HepG2 (cell line): ENCODE data around the gene PPP2R5E. TPM values are rescaled to one million over a fixed set of nuclear protein-coding genes. Genes with fewer than 3 reads are reported as not detected.
A peak's percentile ranks its signal among the peaks of the same experiment; 100 is the strongest.

Source experiments
- ATM ChIP-seq: fragments of 450-650 bp; IDR thresholded peaks from 2 replicates; pipeline ENCODE4 v1.7.1; 2017; ENCODE audit warnings: mild to moderate bottlenecking, borderline replicate concordance
- ELF1 ChIP-seq: sonication (generic); formaldehyde crosslinking; IDR thresholded peaks from 2 replicates; pipeline ENCODE4 v1.4.0; 2020; ENCODE audit warnings: missing genetic modification reagents
- HBP1 ChIP-seq: IDR thresholded peaks from 2 replicates; pipeline ENCODE4 v1.6.1; 2016; ENCODE audit warnings: low read depth, control low read depth
- HOMEZ ChIP-seq: IDR thresholded peaks from 2 replicates; pipeline ENCODE4 v1.6.1; 2016; ENCODE audit warnings: low read depth
- JDP2 ChIP-seq: sonication (generic); formaldehyde crosslinking; IDR thresholded peaks from 2 replicates; pipeline ENCODE4 v1.8.1; 2022; ENCODE audit warnings: missing genetic modification reagents, borderline replicate concordance
- NCOA2 ChIP-seq: sonication (generic); formaldehyde crosslinking; IDR thresholded peaks from 2 replicates; pipeline ENCODE4 v1.8.0; 2022; ENCODE audit warnings: inconsistent platforms
- PATZ1 ChIP-seq: sonication (generic); formaldehyde crosslinking; IDR thresholded peaks from 2 replicates; pipeline ENCODE4 v1.4.0; 2020; ENCODE audit warnings: missing genetic modification reagents
- RBAK ChIP-seq: sonication (generic); formaldehyde crosslinking; IDR thresholded peaks from 2 replicates; pipeline ENCODE4 v1.5.1; 2020; ENCODE audit warnings: mild to moderate bottlenecking, missing genetic modification reagents
- SATB2 ChIP-seq: sonication (generic); formaldehyde crosslinking; IDR thresholded peaks from 2 replicates; pipeline ENCODE4 v1.5.0; 2020; ENCODE audit warnings: missing genetic modification reagents
- SOX13 ChIP-seq, 3 experiments: fragments of 450-650 bp in 1 of 3; sonication (generic) in 1 of 3; formaldehyde crosslinking in 1 of 3; IDR thresholded peaks in 2 of 3; conservative IDR thresholded peaks in 1 of 3; 2 replicates each; pipeline versions ENCODE4 v1.5.0 to v1.6.1; 2016 to 2020; ENCODE audit warnings: antibody characterized with exemption in 1 of 3, mild to moderate bottlenecking in 1 of 3, missing compliant biosample characterization in 1 of 3, missing genetic modification reagents in 1 of 3, moderate library complexity in 1 of 3
- YY1 ChIP-seq: IDR thresholded peaks from 2 replicates; pipeline ENCODE4 v1.6.1; 2011; ENCODE audit warnings: low read length, low read depth, moderate library complexity, mild to moderate bottlenecking; ENCODE audit not compliant: insufficient read depth, insufficient replicate concordance
- ZEB1 ChIP-seq: IDR thresholded peaks from 2 replicates; pipeline ENCODE4 v1.6.1; 2012; ENCODE audit warnings: mild to moderate bottlenecking, low read depth, inconsistent platforms; ENCODE audit not compliant: insufficient replicate concordance
- ZNF512B ChIP-seq: sonication (generic); formaldehyde crosslinking; IDR thresholded peaks from 2 replicates; pipeline ENCODE4 v1.5.1; 2020; ENCODE audit warnings: missing genetic modification reagents, mild to moderate bottlenecking, borderline replicate concordance
- ZNF563 ChIP-seq: sonication (generic); formaldehyde crosslinking; IDR thresholded peaks from 2 replicates; pipeline ENCODE4 v1.8.0; 2022; ENCODE audit warnings: mild to moderate bottlenecking, moderate library complexity, missing genetic modification reagents
- ZNF576 ChIP-seq: sonication (generic); formaldehyde crosslinking; IDR thresholded peaks from 2 replicates; pipeline ENCODE4 v1.4.0; 2020; ENCODE audit warnings: mild to moderate bottlenecking, missing genetic modification reagents
- ZNF782 ChIP-seq: sonication (generic); formaldehyde crosslinking; IDR thresholded peaks from 2 replicates; pipeline ENCODE4 v1.4.0; 2020; ENCODE audit warnings: missing genetic modification reagents, mild to moderate bottlenecking, borderline replicate concordance
- polyA plus RNA-seq, 8 experiments: library from polyadenylated mRNA; depleted of rRNA in 3 of 8; stranded (reverse) in 7 of 8; unstranded in 1 of 8; fragments of >200 nt; fragmentation: Illumina TruSeq in 4 of 8; extraction: Trizol in 4 of 8; gene quantifications; 2 replicates each; pipeline versions ENCODE4 v1.2.1 to v1.2.3, GENCODE V29; 2011 to 2016; ENCODE audit warnings: low read depth in 4 of 8, missing spikeins in 1 of 8, mixed read lengths in 1 of 8; ENCODE audit not compliant: insufficient read depth in 1 of 8
- total RNA-seq, 5 experiments: library from RNA; depleted of rRNA; stranded (reverse); fragments of >200 nt; fragmentation: Illumina TruSeq; extraction: Trizol; gene quantifications; 2 replicates each; pipeline ENCODE4 v1.2.3, GENCODE V29; 2016; ENCODE audit warnings: low read depth in 1 of 5

Gene PPP2R5E
- total and polyA plus RNA-seq, 2 of the 13 experiments (the other 11 are each of a cell fraction or from before 2014, with no cell fraction given): 8.9 to 11.0 TPM

- TF ChIP-seq PATZ1 (CRISPR knock-in tag) (no peak), ZNF512B (no peak), HOMEZ (CRISPR knock-in tag) (no peak), ZNF563 (CRISPR knock-in tag) (no peak), JDP2 (CRISPR knock-in tag) (no peak), ATM (no peak), SOX13 (IDR thresholded peaks at IDR 0.05) (no peak), SOX13 (CRISPR knock-in tag; conservative IDR thresholded peaks at IDR 0.05 in 1 of 2, IDR thresholded peaks at IDR 0.05 in 1 of 2) (peak in 1 of 2 experiments; percentile 65; a peak in 1 of 4 replicates), NCOA2 (CRISPR knock-in tag) (peak; percentile 80; the same call in 1 of the 2 replicates), SATB2 (CRISPR knock-in tag) (0 out of 2 replicates have a peak, but pooled peaks have one; percentile 57), HBP1 (no peak), ZEB1 (no peak), RBAK (no peak), YY1 (no peak), ELF1 (CRISPR knock-in tag) (no peak), ZNF576 (CRISPR knock-in tag) (no peak), ZNF782 (CRISPR knock-in tag) (no peak)
Measured at GRCh38 chr14:63470962-63471793, 72.0 kb downstream of the PPP2R5E start (continued).
